IMR-90 (cell line): Measurements from ENCODE around the gene CALHM1. TPM values are rescaled to one million over a fixed set of nuclear protein-coding genes. Genes with fewer than 3 reads are reported as not detected.

Experiments used
- ATAC-seq: fragments of 200-7000 bp; cut with Tn5 transposase; 2 replicates; pipeline ENCODE4 v1.9.1; 2020; ENCODE audit warnings: low read depth, mild to moderate bottlenecking, moderate library complexity
- BruUV-seq: library from RNA; stranded (reverse); fragments of 400-500 nt; replicated peaks from 2 replicates; lab custom pipeline; 2021; lab: Mats Ljungman, UMichigan
- CTCF ChIA-PET: fragments of 300-600 bp; formaldehyde crosslinking; extraction: SDS; loops from one replicate; lab custom pipeline; 2021; ENCODE audit warnings: antibody characterized with exemption; lab: Yijun Ruan, JAX
- POLR2A ChIA-PET: fragments of 300-600 bp; sonication (Branson Sonifier 250); formaldehyde crosslinking; loops from one replicate; lab custom pipeline; 2022; ENCODE audit warnings: antibody characterized with exemption; ENCODE audit not compliant: unreplicated experiment; lab: Charles Lee
- DNase-seq: peaks from one replicate; pipeline ENCODE4 v3.0.0; 2013
- H2AFZ ChIP-seq: replicated peaks from 2 replicates; pipeline ENCODE3; 2013; ENCODE audit warnings: low read length, mild to moderate bottlenecking; ENCODE audit not compliant: poor library complexity
- H2AK5ac ChIP-seq: 2 replicates; pipeline ENCODE4 v1.6.1; 2013; ENCODE audit warnings: low read depth, low read length, inconsistent platforms
- H2AK9ac ChIP-seq: replicated peaks from 2 replicates; pipeline ENCODE3; 2013; ENCODE audit warnings: mild to moderate bottlenecking, low read depth, low read length, moderate library complexity; ENCODE audit not compliant: poor library complexity
- H2BK120ac ChIP-seq: 2 replicates; pipeline ENCODE4 v1.6.1; 2013; ENCODE audit warnings: low read depth, low read length, inconsistent platforms
- H2BK15ac ChIP-seq: 3 replicates; pipeline ENCODE4 v1.6.1; 2013; ENCODE audit warnings: low read depth, low read length, inconsistent platforms
- H2BK20ac ChIP-seq: 2 replicates; pipeline ENCODE4 v1.6.1; 2013; ENCODE audit warnings: low read depth, mild to moderate bottlenecking, inconsistent platforms, low read length, moderate library complexity
- H2BK5ac ChIP-seq: 2 replicates; pipeline ENCODE4 v1.6.1; 2013; ENCODE audit warnings: mild to moderate bottlenecking, low read depth, low read length, inconsistent platforms; ENCODE audit not compliant: poor library complexity, severe bottlenecking
- H3K14ac ChIP-seq: replicated peaks from 2 replicates; pipeline ENCODE4 v1.6.1; 2013; ENCODE audit warnings: low read depth, low read length, inconsistent platforms
- H3K18ac ChIP-seq: 2 replicates; pipeline ENCODE4 v1.6.1; 2013; ENCODE audit warnings: low read depth, low read length, control low read depth
- H3K23ac ChIP-seq: 2 replicates; pipeline ENCODE4 v1.6.1; 2013; ENCODE audit warnings: low read depth, low read length, inconsistent platforms
- H3K27ac ChIP-seq: 2 replicates; pipeline ENCODE4 v1.5.1; 2013; ENCODE audit warnings: mild to moderate bottlenecking, control low read depth, low read length; ENCODE audit not compliant: insufficient read depth
- H3K27me3 ChIP-seq: 2 replicates; pipeline ENCODE4 v1.6.1; 2013; ENCODE audit warnings: low read length; ENCODE audit not compliant: control insufficient read depth, insufficient read depth
- H3K36me3 ChIP-seq: 2 replicates; pipeline ENCODE4 v1.6.1; 2013; ENCODE audit warnings: low read length, mixed read lengths; ENCODE audit not compliant: control insufficient read depth, insufficient read depth
- H3K4ac ChIP-seq: 2 replicates; pipeline ENCODE4 v1.6.1; 2013; ENCODE audit warnings: low read depth, low read length, inconsistent platforms
- H3K4me1 ChIP-seq: 2 replicates; pipeline ENCODE4 v1.6.1; 2013; ENCODE audit warnings: low read length, mixed read lengths; ENCODE audit not compliant: control insufficient read depth, insufficient read depth
- H3K4me2 ChIP-seq: 2 replicates; pipeline ENCODE4 v1.6.1; 2013; ENCODE audit warnings: low read depth, mild to moderate bottlenecking, control low read depth, low read length, moderate library complexity
- H3K4me3 ChIP-seq: 2 replicates; pipeline ENCODE4 v1.5.1; 2013; ENCODE audit warnings: low read depth, mild to moderate bottlenecking, control low read depth, low read length, moderate library complexity; ENCODE audit not compliant: insufficient read depth
- H3K56ac ChIP-seq: 2 replicates; pipeline ENCODE4 v1.6.1; 2013; ENCODE audit warnings: low read length, inconsistent platforms; ENCODE audit not compliant: insufficient read depth; ENCODE audit errors: extremely low read depth
- H3K79me1 ChIP-seq, 2 experiments: 2 replicates each; pipeline ENCODE4 v1.6.1; 2013; ENCODE audit warnings: low read length in 2 of 2, inconsistent platforms in 1 of 2, low read depth in 1 of 2
- H3K9ac ChIP-seq: 2 replicates; pipeline ENCODE4 v1.6.1; 2013; ENCODE audit warnings: low read depth, low read length, control low read depth
- H3K9me1 ChIP-seq: 2 replicates; pipeline ENCODE4 v1.6.1; 2013; ENCODE audit warnings: low read length, inconsistent platforms; ENCODE audit not compliant: insufficient read depth
- H3K9me3 ChIP-seq: 2 replicates; pipeline ENCODE4 v1.6.1; 2013; ENCODE audit warnings: low read length; ENCODE audit not compliant: control insufficient read depth, insufficient read depth
- H4K20me1 ChIP-seq: 2 replicates; pipeline ENCODE4 v1.6.1; 2013; ENCODE audit warnings: low read length, inconsistent platforms; ENCODE audit not compliant: insufficient read depth
- H4K5ac ChIP-seq: 2 replicates; pipeline ENCODE4 v1.6.1; 2013; ENCODE audit warnings: mild to moderate bottlenecking, low read depth, low read length, control low read depth
- H4K8ac ChIP-seq, 2 experiments: 2 replicates each; pipeline ENCODE4 v1.6.1; 2013; ENCODE audit warnings: low read depth in 2 of 2, low read length in 2 of 2, control low read depth in 1 of 2, inconsistent platforms in 1 of 2
- H4K91ac ChIP-seq: 2 replicates; pipeline ENCODE4 v1.6.1; 2013; ENCODE audit warnings: low read depth, low read length, inconsistent platforms; ENCODE audit not compliant: insufficient read depth
- CEBPB ChIP-seq: IDR thresholded peaks from 2 replicates; pipeline ENCODE4 v1.6.1; 2012; ENCODE audit warnings: low read depth, low read length, improper control_type of control experiment
- FOS ChIP-seq: fragments of 150-350 bp; IDR thresholded peaks from 2 replicates; pipeline ENCODE4 v1.6.1; 2016; ENCODE audit warnings: low read depth, low read length
- MXI1 ChIP-seq: IDR thresholded peaks from 2 replicates; pipeline ENCODE4 v1.6.1; 2012; ENCODE audit warnings: low read depth, mild to moderate bottlenecking, low read length, moderate library complexity, borderline replicate concordance
- POLR2A ChIP-seq: IDR thresholded peaks from 2 replicates; pipeline ENCODE4 v1.6.1; 2012; ENCODE audit warnings: mild to moderate bottlenecking, low read depth, low read length
- RCOR1 ChIP-seq: IDR thresholded peaks from 2 replicates; pipeline ENCODE4 v1.6.1; 2012; ENCODE audit warnings: mild to moderate bottlenecking, low read length, improper control_type of control experiment; ENCODE audit not compliant: insufficient replicate concordance
- RFX5 ChIP-seq: IDR thresholded peaks from 2 replicates; pipeline ENCODE4 v1.8.0; 2012; ENCODE audit warnings: low read depth, mild to moderate bottlenecking, low read length, moderate library complexity
- WGBS, 2 experiments: methylation state at CpG; one replicate each; pipeline versions ENCODE4 v1.1.5 to v1.1.7; 2013; ENCODE audit warnings: missing lambda C conversion rate in 2 of 2; ENCODE audit not compliant: insufficient read length in 1 of 2; ENCODE audit errors: extremely low coverage in 2 of 2; 5-methylcytosine and 5-hydroxymethylcytosine counted together
- dilution Hi-C: fragments of 300-500 bp; cut with HindIII; formaldehyde crosslinking; loops from one replicate; pipeline ENCODE4 v1.14.3; 2018; ENCODE audit warnings: low sequenced_read_pairs; ENCODE audit not compliant: unreplicated experiment
- in situ Hi-C: fragments of 300-500 bp; cut with MboI; formaldehyde crosslinking; loops from 3 replicates; pipeline ENCODE4 v1.14.3; 2019; ENCODE audit warnings: low sequenced_read_pairs, inconsistent platforms, mixed read lengths
- intact Hi-C: fragments of 100-400 bp; cut with micrococcal nuclease; formaldehyde crosslinking; loops from 2 replicates; pipeline ENCODE4 v1.10.0; 2022
- polyA plus RNA-seq, 3 experiments: library from polyadenylated mRNA; depleted of rRNA; stranded (reverse); fragments of >200 nt; gene quantifications; 2 replicates each; pipeline ENCODE4 v1.2.3, GENCODE V29; 2012; ENCODE audit warnings: low replicate concordance in 1 of 3
- total RNA-seq: library from RNA; depleted of rRNA; stranded (reverse); fragments of >200 nt; gene quantifications from 2 replicates; pipeline ENCODE4 v1.2.3, GENCODE V29; 2012
- TF ChIP-seq, protein P1 (sequence below): fragments of 150-350 bp; IDR thresholded peaks from 2 replicates; pipeline ENCODE4 v1.6.1; 2017; ENCODE audit warnings: mild to moderate bottlenecking, antibody characterized with exemption, low read length, low read depth

The CALHM1 gene
- total and polyA plus RNA-seq, 2 of the 4 experiments (the other 2 are of a cell fraction), result not detected

DNA sequence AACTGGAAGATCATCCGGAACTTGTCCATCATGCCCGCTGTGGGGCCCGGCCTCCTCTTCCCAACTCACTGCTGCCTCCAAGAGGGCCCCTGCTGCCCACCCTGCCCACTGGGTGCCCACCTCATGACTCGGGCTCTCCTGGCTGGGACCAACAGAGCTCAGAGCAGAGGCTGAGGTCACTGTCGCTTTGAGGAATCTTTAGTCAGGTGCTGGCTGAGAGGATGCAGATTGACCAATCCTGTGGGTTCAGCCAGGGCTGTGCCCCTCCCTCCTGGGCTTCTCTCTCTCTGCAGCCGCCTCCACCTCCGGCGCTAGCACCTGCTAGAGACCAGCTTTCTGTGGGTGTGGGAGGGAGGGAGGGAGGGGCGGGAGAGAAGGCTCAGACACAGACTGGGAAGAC, at the start of gene CALHM1 (continued):
- TF ChIP-seq RCOR1 (no peak), FOS (no peak)

DNA sequence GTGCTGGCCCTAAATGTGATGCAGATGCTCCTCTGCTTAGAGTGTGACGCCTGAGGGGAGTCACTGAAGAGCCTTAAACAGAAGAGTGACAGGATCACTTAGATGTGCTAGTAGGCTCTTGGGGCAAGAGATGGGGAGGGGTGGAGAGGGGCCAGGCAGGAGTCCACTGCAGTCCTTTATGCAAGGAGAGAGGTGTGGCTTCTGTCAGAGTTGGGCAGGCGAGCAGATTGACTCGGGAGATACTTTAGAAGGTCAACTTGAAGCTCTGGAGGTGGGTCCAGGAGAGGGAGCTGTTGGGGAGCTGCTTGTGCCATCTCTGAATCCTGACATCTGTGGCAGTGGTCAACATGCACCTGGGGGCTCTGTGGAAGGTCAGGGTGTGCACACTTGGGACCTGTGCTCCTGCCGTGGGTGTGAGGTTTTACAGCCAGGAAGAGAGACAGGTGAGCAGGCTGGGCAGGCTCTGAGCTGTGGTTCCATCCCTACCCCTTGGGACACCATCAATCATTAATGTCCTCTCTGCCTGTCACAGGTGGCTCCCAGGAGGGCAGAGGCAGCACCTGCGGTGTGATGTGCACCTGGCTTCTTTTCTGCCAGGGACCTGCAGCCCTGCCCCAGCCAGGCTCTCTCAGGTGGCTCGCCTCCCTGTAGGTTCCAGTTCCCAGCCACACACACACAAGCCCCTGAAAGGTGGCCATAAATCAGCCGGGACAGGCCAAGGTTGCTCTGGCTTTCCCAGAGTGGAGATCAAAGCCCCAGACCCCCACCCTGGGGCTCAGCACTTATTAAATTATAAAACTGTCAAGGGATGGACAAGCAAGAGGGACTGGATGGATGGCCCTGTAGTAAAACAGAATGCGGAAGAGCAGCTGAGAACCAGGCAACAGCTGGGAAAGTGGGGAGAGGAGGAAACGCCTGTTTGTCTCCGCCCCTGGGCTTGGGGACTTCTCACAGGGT, 48.8 kb upstream of the CALHM1 start:
- no peak for TF ChIP-seq CEBPB
- TF ChIP-seq, protein P1, sequence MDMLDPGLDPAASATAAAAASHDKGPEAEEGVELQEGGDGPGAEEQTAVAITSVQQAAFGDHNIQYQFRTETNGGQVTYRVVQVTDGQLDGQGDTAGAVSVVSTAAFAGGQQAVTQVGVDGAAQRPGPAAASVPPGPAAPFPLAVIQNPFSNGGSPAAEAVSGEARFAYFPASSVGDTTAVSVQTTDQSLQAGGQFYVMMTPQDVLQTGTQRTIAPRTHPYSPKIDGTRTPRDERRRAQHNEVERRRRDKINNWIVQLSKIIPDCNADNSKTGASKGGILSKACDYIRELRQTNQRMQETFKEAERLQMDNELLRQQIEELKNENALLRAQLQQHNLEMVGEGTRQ, result no peak
- no peak for TF ChIP-seq MXI1
- TF ChIP-seq POLR2A, result no peak
- no peak for TF ChIP-seq RFX5
- TF ChIP-seq RCOR1, result no peak
- DNase-seq (no peak), ATAC-seq (no peak)
- H4K5ac ChIP-seq, result no peak overlapping the region
- H3K14ac ChIP-seq, result no peak overlapping the region
- H4K8ac ChIP-seq, result no peak overlapping the region
- peaks cover 2% of the 10 kb centered on the region; the same call in 1 of the 2 replicates for H3K9me3 ChIP-seq
- intact Hi-C loops, result no loop called here
- H3K9me1 ChIP-seq, result no peaks in the 10 kb centered on the region; the same call in 1 of the 2 replicates
- H2BK5ac ChIP-seq, result no peak overlapping the region
- H3K9ac ChIP-seq, result no peak overlapping the region
- ChIA-PET CTCF (interaction anchor here (0.9 to 1.3 kb wide), 2 partner anchors 12 to 179 kb away, joined by 3 read pairs; no protein-coding TSS in a partner anchor), POLR2A (interaction anchor here (0.6 kb wide), 1 partner anchor 73 kb away, joined by 5 read pairs; no protein-coding TSS in a partner anchor)
- dilution Hi-C loops, result no loop called here
- no peak overlapping the region for H3K27ac ChIP-seq
- BruUV-seq, result no TSS peak
- no peak overlapping the region for H3K18ac ChIP-seq
- no peak overlapping the region for H2AFZ ChIP-seq
- no peak overlapping the region for H2BK120ac ChIP-seq
- H3K36me3 ChIP-seq, result no peaks in the 10 kb centered on the region
- H2BK20ac ChIP-seq, result no peak overlapping the region
- in situ Hi-C loops, result no loop called here
- no peak overlapping the region for H2BK15ac ChIP-seq
- H3K4me2 ChIP-seq, result no peak overlapping the region
- 49% methylated on average over 4 of the region's 10 CpGs; no CpG with 5 or more reads in 1 of the 2 experiments for WGBS, 2 experiments
- H3K4ac ChIP-seq, result no peak overlapping the region
- H3K27me3 ChIP-seq, result peaks cover 77% of the 10 kb centered on the region
- H3K4me3 ChIP-seq, result no peak overlapping the region
- no peak overlapping the region for H2AK9ac ChIP-seq
- H3K23ac ChIP-seq, result no peak overlapping the region
- H2AK5ac ChIP-seq, result no peak overlapping the region
- H3K56ac ChIP-seq, result no peak overlapping the region
- no peaks in the 10 kb centered on the region for H3K79me1 ChIP-seq
- no peak overlapping the region for H4K91ac ChIP-seq
- H4K20me1 ChIP-seq, result peaks cover 38% of the 10 kb centered on the region; the same call in 1 of the 2 replicates
- H3K4me1 ChIP-seq, result 0 out of 2 replicates have a peak, but pooled peaks cover 2% of the 10 kb centered on the region
